ENCODE results near the gene RBL1. TPM values are rescaled to one million over a fixed set of nuclear protein-coding genes. Genes with fewer than 3 reads are reported as not detected.

The RBL1 gene
- 10 to 100 TPM in 1 of 2 donors, 1 to 10 TPM in 1; 3.3 to 14.7 TPM for total RNA-seq
- under 1 TPM; 0.60 to 0.71 TPM for polyA plus RNA-seq

DNA sequence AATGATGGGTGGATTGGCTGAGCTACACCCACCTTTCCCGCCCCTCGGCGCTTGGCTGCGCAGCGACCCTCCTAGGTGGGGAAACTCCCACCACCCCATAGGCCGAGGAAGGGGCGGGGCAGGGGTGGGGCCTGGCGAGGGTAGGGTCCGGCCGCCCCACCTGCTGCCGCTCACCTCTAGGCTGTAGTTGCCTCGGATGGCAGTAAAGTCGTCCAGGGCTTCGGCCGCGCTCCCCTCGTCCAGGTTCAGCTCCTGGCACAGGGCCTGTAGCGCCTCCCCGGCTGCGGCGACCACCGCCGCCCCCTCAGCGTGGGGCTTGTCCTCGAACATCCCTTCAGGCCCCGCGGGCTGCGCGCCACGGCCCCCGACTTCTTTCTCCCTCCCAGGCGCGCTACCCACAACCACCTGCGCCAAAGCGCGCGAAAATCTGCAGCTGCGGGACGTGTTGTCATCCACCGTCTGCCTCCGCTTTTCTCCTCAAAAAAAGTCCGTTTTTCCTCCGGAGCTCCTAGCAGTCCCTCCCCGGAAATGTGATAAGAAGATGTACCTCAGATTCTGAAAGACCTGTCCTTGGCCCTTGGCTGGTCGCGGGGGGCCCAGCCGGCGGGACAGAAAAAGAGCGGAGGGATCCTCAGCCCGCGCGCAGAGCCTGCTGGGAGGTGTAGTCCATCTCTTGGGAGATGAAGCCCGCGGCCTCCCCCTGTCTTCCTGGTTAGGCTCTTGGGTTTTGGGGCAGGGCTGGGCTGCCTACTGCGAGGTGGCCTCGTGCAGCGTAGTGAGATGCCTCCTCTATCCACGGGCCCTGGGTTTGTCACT, at the start of gene RBL1:
TSS of gene RBL1 (minus strand) at position 399 of the 816 bp plus-strand sequence. CDS start at position 330, 69 bp downstream.
- Histone ChIP-seq H3K9ac (ENCODE audit: low read depth in 1 of 2, low read length in 2 of 2) (peak within 1 kb of the TSS in 1 of 2 donors; percentile 28), H3K4me3 (ENCODE audit: low read depth in 1 of 3, low read length in 3 of 3) (peak within 1 kb of the TSS; percentile 68 to 90 (median 82)), H3K27ac (ENCODE audit: low read depth in 1 of 2, low read length in 2 of 2) (peak within 1 kb of the TSS in 1 of 2 donors; percentile 45), H3K27me3 (ENCODE audit: control insufficient read depth in 4 of 4, insufficient read depth in 4 of 4, low read length in 3 of 4) (no peaks in the 10 kb centered on the region), H3K4me1 (ENCODE audit: control insufficient read depth in 4 of 4, insufficient read depth in 4 of 4, low read length in 3 of 4) (peaks cover 0 to 9% (median 5%) of the 10 kb centered on the region in 4 donors), H3K36me3 (ENCODE audit: control insufficient read depth in 4 of 4, insufficient read depth in 3 of 4, low read depth in 1 of 4, low read length in 3 of 4) (no peaks in the 10 kb centered on the region), H3K9me3 (ENCODE audit: control insufficient read depth in 4 of 4, low read length in 3 of 4) (no peaks in the 10 kb centered on the region)
- under 1% methylated on average over 58 of the region's 58 CpGs for WGBS
- peak; percentile 82 for DNase-seq (ENCODE audit: low spot score)
- peak; percentile 33 for TF ChIP-seq MAX (IDR thresholded peaks at IDR 0.05)
- TF ChIP-seq ZBTB33 (IDR thresholded peaks at IDR 0.05) = no peak
- TF ChIP-seq CTCF (IDR thresholded peaks at IDR 0.05; ENCODE audit: low read depth, low read length, missing input control) = no peak
- no peak for TF ChIP-seq FOXA2 (IDR thresholded peaks at IDR 0.05)
- TF ChIP-seq NR2F2 (IDR thresholded peaks at IDR 0.05) = peak; percentile 17
- no peak for TF ChIP-seq FOXA1 (IDR thresholded peaks at IDR 0.05)
- TF ChIP-seq TAF1 (conservative IDR thresholded peaks at IDR 0.05) = no peak
- TF ChIP-seq REST (IDR thresholded peaks at IDR 0.05) = peak; percentile 32
- peak; percentile 71 for TF ChIP-seq ATF3 (IDR thresholded peaks at IDR 0.05)
- peak in 1 of 2 donors; percentile 39 for TF ChIP-seq GABPA (IDR thresholded peaks at IDR 0.05 in 1 of 2, conservative IDR thresholded peaks at IDR 0.05 in 1 of 2)
- TF ChIP-seq HNF4G (IDR thresholded peaks at IDR 0.05) = no peak
- TF ChIP-seq RXRA (IDR thresholded peaks at IDR 0.05) = peak; percentile 23 to 42
- no peak for TF ChIP-seq EGR1 (IDR thresholded peaks at IDR 0.05; ENCODE audit: low read depth in 2 of 2)
- peak; percentile 24 for TF ChIP-seq SP1 (IDR thresholded peaks at IDR 0.05)
- TF ChIP-seq YY1 (IDR thresholded peaks at IDR 0.05) = peak; percentile 71
- TF ChIP-seq HNF4A (conservative IDR thresholded peaks at IDR 0.05) = peak in 1 of 2 donors; percentile 14
- peak; percentile 22 to 39 for TF ChIP-seq RAD21 (IDR thresholded peaks at IDR 0.05)
- peak in 1 of 2 donors; percentile 38 for TF ChIP-seq JUND (IDR thresholded peaks at IDR 0.05)

Measured in liver (tissue), 9 donors.